Karpas-422 (cell line): ENCODE results near the gene POLD4. TPM values are rescaled to one million over a fixed set of nuclear protein-coding genes. Genes with fewer than 3 reads are reported as not detected.

Experiments used
- DNase-seq: peaks from one replicate; pipeline ENCODE4 v3.0.0-alpha.2; 2015
- H2AFZ ChIP-seq: fragments of 200-600 bp; sonication (generic); 2 replicates; pipeline ENCODE4 v1.6.1; 2014; ENCODE audit warnings: antibody characterized with exemption, low read length, mixed read lengths
- H3K27ac ChIP-seq: fragments of 200-600 bp; sonication (generic); 2 replicates; pipeline ENCODE4 v1.5.1; 2014; ENCODE audit warnings: mild to moderate bottlenecking, low read length, moderate library complexity
- H3K27me3 ChIP-seq: fragments of 200-600 bp; sonication (generic); 2 replicates; pipeline ENCODE4 v1.6.1; 2014; ENCODE audit warnings: low read length, mixed read lengths
- H3K36me3 ChIP-seq: fragments of 200-600 bp; sonication (generic); 2 replicates; pipeline ENCODE4 v1.6.1; 2014; ENCODE audit warnings: low read length, mixed read lengths; ENCODE audit not compliant: insufficient read depth
- H3K4me1 ChIP-seq: fragments of 200-600 bp; sonication (generic); 2 replicates; pipeline ENCODE4 v1.6.1; 2014; ENCODE audit warnings: mild to moderate bottlenecking, low read length, mixed read lengths
- H3K4me2 ChIP-seq: fragments of 200-600 bp; sonication (generic); 2 replicates; pipeline ENCODE4 v1.6.1; 2014; ENCODE audit warnings: low read length, low read depth, mild to moderate bottlenecking; ENCODE audit not compliant: poor library complexity, severe bottlenecking
- H3K4me3 ChIP-seq: fragments of 200-600 bp; sonication (generic); 2 replicates; pipeline ENCODE4 v1.5.1; 2014; ENCODE audit warnings: mild to moderate bottlenecking, antibody characterized with exemption, low read length, mixed read lengths
- H3K79me2 ChIP-seq: fragments of 200-600 bp; sonication (generic); 2 replicates; pipeline ENCODE4 v1.6.1; 2014; ENCODE audit warnings: mild to moderate bottlenecking, low read length, mixed read lengths
- H3K9ac ChIP-seq: fragments of 200-600 bp; sonication (generic); 2 replicates; pipeline ENCODE4 v1.6.0; 2014; ENCODE audit warnings: low read length
- H3K9me2 ChIP-seq: fragments of 200-600 bp; sonication (generic), shearing (Covaris generic); replicated peaks from 2 replicates; pipeline ENCODE4 v1.6.0; 2014; ENCODE audit warnings: mild to moderate bottlenecking, low read length, moderate library complexity; ENCODE audit not compliant: insufficient read depth
- H3K9me3 ChIP-seq: fragments of 300-700, 200-600 bp; sonication (generic); 2 replicates; pipeline ENCODE4 v1.6.1; 2014; ENCODE audit warnings: low read length, mixed read lengths
- H4K20me1 ChIP-seq: fragments of 200-600 bp; sonication (generic); 2 replicates; pipeline ENCODE4 v1.6.1; 2014; ENCODE audit warnings: mild to moderate bottlenecking, antibody characterized with exemption, low read length, low read depth; ENCODE audit not compliant: insufficient read depth
- total RNA-seq: library from RNA; depleted of rRNA; stranded (reverse); fragments of >200 nt; shearing (Covaris generic); gene quantifications from 2 replicates; pipeline ENCODE4 v1.2.3, GENCODE V29; 2014; ENCODE audit warnings: low replicate concordance

The POLD4 gene
- total RNA-seq, 1 experiment from 2014 or later: 362 TPM

DNA sequence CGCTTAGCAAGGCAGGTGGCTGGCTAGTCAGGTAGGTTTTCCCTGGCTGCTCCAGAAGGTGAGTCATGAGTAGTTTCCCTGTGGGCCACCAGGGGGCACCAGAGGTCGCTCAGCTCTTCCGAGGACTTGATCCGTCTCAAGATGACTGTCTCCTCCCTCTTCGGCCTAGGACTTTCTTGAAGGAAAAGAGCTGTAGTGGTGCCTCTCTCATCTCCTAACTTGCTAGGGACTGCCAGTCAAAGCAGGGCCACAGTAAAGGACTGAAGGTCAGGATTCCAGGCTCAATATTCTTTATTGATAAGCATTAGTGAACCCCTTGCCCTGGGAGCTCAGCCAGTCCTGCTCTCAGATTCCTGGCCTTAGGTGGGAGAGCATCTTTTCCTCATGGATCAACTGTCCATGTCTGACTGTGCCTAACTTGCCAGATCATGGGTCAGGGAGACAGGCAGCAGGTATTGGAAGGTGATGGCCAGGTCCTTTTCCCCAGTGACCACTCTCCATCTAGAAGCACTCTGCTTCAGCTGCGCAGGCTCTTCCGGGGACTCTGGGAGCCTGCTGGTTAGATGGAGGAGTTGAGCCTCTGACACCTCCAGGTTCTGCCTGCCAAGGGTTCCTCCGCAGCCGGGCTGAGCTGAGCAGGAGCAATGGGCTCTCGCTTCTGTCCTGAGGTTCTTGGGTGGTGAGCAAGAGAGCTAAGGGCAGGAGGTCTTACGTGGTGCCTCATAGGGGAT is 1.9 kb downstream of the POLD4 start:
- DNase-seq: peak; percentile 93
- Histone ChIP-seq H3K9me3 (no peaks in the 10 kb centered on the region), H3K4me3 (peak overlapping the region; percentile 82), H3K9ac (peak overlapping the region; percentile 96), H3K27me3 (no peaks in the 10 kb centered on the region), H2AFZ (no peak overlapping the region), H3K4me1 (peaks cover 75% of the 10 kb centered on the region), H3K4me2 (peak overlapping the region; percentile 85), H3K36me3 (peaks cover 9% of the 10 kb centered on the region; the same call in 1 of the 2 replicates), H4K20me1 (peaks cover 8% of the 10 kb centered on the region; the same call in 1 of the 2 replicates), H3K79me2 (no peaks in the 10 kb centered on the region), H3K27ac (peak overlapping the region; percentile 99), H3K9me2 (no peaks in the 10 kb centered on the region)

- H3K27ac ChIP-seq: peak overlapping the region; percentile 99
- peaks cover 8% of the 10 kb centered on the region; the same call in 1 of the 2 replicates for H4K20me1 ChIP-seq
- H2AFZ ChIP-seq: no peak overlapping the region
- H3K79me2 ChIP-seq: no peaks in the 10 kb centered on the region
- H3K9ac ChIP-seq: no peak overlapping the region; the same call in 1 of the 2 replicates
- H3K4me2 ChIP-seq: no peak overlapping the region
- H3K36me3 ChIP-seq: peaks cover 9% of the 10 kb centered on the region; the same call in 1 of the 2 replicates
- peaks cover 61% of the 10 kb centered on the region for H3K4me1 ChIP-seq
- H3K27me3 ChIP-seq: no peaks in the 10 kb centered on the region
- H3K4me3 ChIP-seq: no peak overlapping the region
- H3K9me3 ChIP-seq: no peaks in the 10 kb centered on the region
- DNase-seq: peak; percentile 73
- no peaks in the 10 kb centered on the region for H3K9me2 ChIP-seq
These were observed 3.3 kb downstream of the POLD4 start for GRCh38 chr11:67349928-67350465.

DNA sequence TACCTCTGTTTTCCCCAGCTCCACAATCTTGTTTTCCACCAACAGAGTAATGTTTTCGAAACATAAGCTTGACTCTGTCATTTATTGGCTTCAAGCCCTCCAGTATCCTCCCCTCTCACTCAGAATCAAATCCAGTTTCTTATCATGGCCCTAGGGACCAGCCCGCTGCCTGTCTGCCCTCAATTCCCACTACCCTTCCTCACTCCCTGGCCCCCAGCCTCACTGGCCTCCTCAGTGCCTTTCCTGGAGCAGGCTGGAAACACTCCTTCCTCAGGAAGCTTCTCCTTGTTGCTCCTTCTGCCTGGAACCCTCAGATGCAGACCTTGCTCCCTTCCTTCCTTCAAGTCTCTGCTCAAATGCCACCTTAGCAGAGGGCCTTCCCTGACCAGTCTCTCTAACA is 3.9 kb downstream of the POLD4 start:
- no peak overlapping the region; the same call in 1 of the 2 replicates for H3K9ac ChIP-seq
- no peaks in the 10 kb centered on the region for H3K27me3 ChIP-seq
- DNase-seq: peak; percentile 43
- no peaks in the 10 kb centered on the region for H3K79me2 ChIP-seq
- no peak overlapping the region for H3K4me3 ChIP-seq
- no peaks in the 10 kb centered on the region for H3K9me3 ChIP-seq
- no peaks in the 10 kb centered on the region for H3K9me2 ChIP-seq
- H3K4me2 ChIP-seq: no peak overlapping the region
- H3K27ac ChIP-seq: peak overlapping the region; percentile 99
- H2AFZ ChIP-seq: no peak overlapping the region
- peaks cover 55% of the 10 kb centered on the region for H3K4me1 ChIP-seq
- peaks cover 8% of the 10 kb centered on the region; the same call in 1 of the 2 replicates for H4K20me1 ChIP-seq
- H3K36me3 ChIP-seq: peaks cover 9% of the 10 kb centered on the region; the same call in 1 of the 2 replicates

DNA sequence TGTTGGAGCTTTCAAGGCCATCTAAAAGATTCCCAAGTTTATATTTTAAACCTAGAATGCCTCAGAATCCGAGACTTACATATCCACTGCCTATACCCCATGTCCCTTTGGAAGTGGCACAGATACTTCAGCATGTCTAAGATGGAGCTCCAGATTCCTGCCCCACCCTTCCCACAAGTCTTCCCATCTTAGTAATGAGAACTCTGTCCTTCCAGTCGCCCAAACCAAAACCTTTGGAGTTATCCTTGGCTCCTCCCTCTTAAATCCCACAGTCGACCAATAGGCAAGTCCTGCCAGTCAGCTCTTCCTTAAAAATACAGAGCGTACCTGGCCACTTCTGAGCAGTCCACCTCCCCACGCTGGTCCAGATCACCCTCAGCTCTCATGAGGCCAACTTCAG is 4.3 kb downstream of the POLD4 start:
- Histone ChIP-seq H3K27ac (peak overlapping the region; percentile 99), H3K4me1 (peaks cover 51% of the 10 kb centered on the region), H3K4me3 (no peak overlapping the region), H3K9me3 (no peaks in the 10 kb centered on the region), H4K20me1 (peaks cover 8% of the 10 kb centered on the region; the same call in 1 of the 2 replicates), H3K4me2 (no peak overlapping the region), H3K79me2 (no peaks in the 10 kb centered on the region), H3K36me3 (peaks cover 9% of the 10 kb centered on the region; the same call in 1 of the 2 replicates), H3K9me2 (no peaks in the 10 kb centered on the region), H2AFZ (no peak overlapping the region), H3K9ac (no peak overlapping the region), H3K27me3 (no peaks in the 10 kb centered on the region)
- DNase-seq: peak; percentile 54

- peak overlapping the region; percentile 99 for H3K27ac ChIP-seq
- H3K27me3 ChIP-seq: no peaks in the 10 kb centered on the region
- no peak overlapping the region for H3K9ac ChIP-seq
- no peaks in the 10 kb centered on the region for H3K79me2 ChIP-seq
- H3K36me3 ChIP-seq: peaks cover 9% of the 10 kb centered on the region; the same call in 1 of the 2 replicates
- H3K9me2 ChIP-seq: no peaks in the 10 kb centered on the region
- H3K4me3 ChIP-seq: no peak overlapping the region
- H4K20me1 ChIP-seq: peaks cover 8% of the 10 kb centered on the region; the same call in 1 of the 2 replicates
- H2AFZ ChIP-seq: no peak overlapping the region
- H3K4me1 ChIP-seq: peaks cover 47% of the 10 kb centered on the region
- DNase-seq: peak; percentile 55
- H3K9me3 ChIP-seq: no peaks in the 10 kb centered on the region
- no peak overlapping the region for H3K4me2 ChIP-seq
These were observed 5.2 kb downstream of the POLD4 start for GRCh38 chr11:67347964-67348749.

DNA sequence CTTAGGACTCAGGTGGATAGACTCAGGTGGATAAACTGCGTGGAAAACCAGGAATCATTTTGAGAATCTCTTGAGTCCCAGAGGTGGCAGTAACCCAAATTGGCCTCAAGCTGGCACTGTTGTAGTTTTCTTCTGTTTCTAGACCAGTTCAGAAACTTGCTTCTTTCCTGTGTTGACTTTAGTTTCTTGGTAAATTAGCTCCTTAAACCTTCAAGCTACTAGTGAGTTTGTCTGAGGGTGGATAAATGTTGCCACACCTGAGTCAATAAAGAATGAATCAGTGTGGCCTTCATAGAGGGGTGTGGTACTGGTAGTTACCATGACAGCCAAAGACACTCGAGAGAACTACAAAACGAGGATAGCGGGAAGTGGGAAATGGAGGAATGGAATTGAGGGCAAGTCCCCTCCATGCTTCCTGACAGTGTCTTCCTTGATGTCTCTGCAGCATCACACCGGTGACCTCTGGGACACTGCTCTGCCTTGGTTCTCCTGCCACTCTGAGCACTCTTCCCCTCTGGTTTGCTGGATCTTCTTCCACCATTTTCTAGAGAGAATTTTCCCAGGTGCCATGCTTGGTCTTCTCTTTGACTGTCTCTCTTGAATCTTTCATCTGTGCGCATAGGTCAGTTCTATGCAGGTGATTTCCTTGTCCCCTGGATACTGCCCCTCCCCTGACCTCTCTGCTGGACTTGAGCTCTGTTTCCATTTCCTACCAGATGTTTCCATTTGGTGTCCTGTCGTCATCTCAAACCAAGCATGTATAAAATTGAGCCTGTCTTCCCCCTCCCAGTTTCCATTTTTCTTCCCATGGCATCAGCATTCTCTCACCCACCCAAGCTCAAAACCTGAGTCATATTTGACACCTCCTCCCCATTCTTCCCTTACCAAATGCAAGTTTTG is 7.2 kb downstream of the POLD4 start:
- no peak overlapping the region for H3K9ac ChIP-seq
- H3K36me3 ChIP-seq: no peaks in the 10 kb centered on the region
- no peak overlapping the region for H3K4me2 ChIP-seq
- H3K27me3 ChIP-seq: no peaks in the 10 kb centered on the region
- H3K9me2 ChIP-seq: no peaks in the 10 kb centered on the region
- H3K27ac ChIP-seq: no peak overlapping the region
- peaks cover 6% of the 10 kb centered on the region; the same call in 1 of the 2 replicates for H4K20me1 ChIP-seq
- no peak overlapping the region for H3K4me3 ChIP-seq
- H3K79me2 ChIP-seq: no peaks in the 10 kb centered on the region
- H3K4me1 ChIP-seq: peaks cover 27% of the 10 kb centered on the region
- H3K9me3 ChIP-seq: no peaks in the 10 kb centered on the region
- DNase-seq: peak; percentile 83
- H2AFZ ChIP-seq: no peak overlapping the region

DNA sequence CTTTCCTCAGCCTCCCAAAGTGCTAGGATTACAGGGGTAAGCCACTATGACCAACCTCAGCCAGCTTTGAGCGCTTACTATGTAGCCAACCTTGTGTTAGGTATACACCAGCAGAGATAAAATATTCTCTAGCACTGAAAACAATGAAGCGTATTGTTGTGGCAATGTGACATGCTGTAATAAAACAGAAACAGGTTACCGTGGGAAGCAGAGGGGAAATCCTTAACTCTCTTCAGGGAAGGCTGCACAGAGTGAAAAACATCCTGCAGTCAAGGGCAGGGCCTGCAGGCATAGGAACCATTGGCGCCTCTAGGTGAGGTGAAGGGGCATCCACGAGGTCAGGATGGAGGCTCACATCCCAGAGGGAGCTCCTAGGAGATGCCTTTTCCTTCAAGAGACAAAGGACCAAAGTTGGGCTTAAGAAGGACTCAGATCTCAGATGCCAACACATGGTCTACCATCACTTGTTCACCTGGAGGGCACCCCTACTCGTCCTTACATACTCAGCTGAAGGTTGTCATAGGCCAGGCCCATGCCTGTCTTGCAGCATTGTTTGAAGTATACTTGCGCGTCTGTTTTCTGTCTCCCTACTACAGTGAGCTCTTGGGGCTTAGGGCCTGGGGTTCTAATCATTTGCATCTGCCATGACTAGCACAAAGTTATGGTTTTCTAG is 8.0 kb downstream of the POLD4 start:
- Histone ChIP-seq H3K4me3 (no peak overlapping the region), H4K20me1 (peaks cover 6% of the 10 kb centered on the region; the same call in 1 of the 2 replicates), H3K9ac (no peak overlapping the region), H3K9me3 (no peaks in the 10 kb centered on the region), H3K36me3 (no peaks in the 10 kb centered on the region), H3K4me2 (no peak overlapping the region), H2AFZ (no peak overlapping the region), H3K9me2 (no peaks in the 10 kb centered on the region), H3K4me1 (peaks cover 21% of the 10 kb centered on the region), H3K79me2 (no peaks in the 10 kb centered on the region), H3K27me3 (no peaks in the 10 kb centered on the region), H3K27ac (no peak overlapping the region)
- no peak for DNase-seq
